T47D (cell line): ENCODE data around the gene STARD7.

Experiments
- DNase-seq, 2 experiments: peaks; one replicate each; pipeline versions ENCODE4 v3.0.0 to v3.0.0-alpha.2; 2011 to 2012; ENCODE audit warnings: low read depth in 1 of 2, low spot score in 1 of 2
- JUND ChIP-seq: IDR thresholded peaks from 2 replicates; pipeline ENCODE4 v1.6.1; 2012; ENCODE audit warnings: low read depth
- in situ Hi-C: cut with HindIII; loops from 2 replicates; pipeline ENCODE4 v1.10.0; 2016; ENCODE audit warnings: low sequenced_read_pairs, low pct_unique_long_range_greater_than_20kb

Gene STARD7

DNA sequence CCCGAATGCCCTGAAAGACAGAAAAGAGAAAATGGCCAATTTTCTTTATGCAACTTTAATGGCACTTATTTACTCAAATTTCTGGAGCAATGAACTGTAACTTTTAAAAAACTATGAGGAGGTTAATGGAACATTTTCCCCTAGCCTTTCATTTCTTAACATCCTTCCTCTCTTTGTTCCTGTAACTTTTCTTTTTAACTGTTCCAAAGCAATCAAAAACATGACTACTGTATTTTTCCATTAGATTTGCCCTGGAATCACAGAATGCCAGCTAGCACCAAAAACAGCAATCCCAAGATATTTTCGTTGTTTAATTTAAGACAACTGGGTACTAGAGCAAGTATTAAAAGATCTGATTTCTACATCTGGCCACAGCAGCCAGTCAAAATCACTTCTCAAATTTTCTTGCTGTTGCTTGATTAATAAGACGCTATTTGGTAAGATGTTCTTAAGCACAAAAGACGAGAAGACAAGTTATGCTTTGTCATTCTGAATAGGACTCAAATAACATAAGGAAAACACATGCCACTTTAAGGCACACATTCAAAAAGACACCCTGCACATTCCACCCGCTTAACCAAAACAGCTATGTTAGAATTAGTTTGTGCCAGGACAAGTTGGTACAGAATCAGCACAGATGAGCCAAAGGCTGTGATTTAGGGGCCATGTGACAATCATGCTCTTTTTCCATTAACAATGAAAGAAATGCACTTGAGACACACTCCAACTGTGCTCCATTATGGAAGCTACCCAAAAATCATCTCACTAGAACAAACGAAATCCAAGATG is 3.6 kb downstream of the STARD7 start:
- in situ Hi-C loops: no loop called here
- TF ChIP-seq JUND: no peak
- DNase-seq: no peak

DNA sequence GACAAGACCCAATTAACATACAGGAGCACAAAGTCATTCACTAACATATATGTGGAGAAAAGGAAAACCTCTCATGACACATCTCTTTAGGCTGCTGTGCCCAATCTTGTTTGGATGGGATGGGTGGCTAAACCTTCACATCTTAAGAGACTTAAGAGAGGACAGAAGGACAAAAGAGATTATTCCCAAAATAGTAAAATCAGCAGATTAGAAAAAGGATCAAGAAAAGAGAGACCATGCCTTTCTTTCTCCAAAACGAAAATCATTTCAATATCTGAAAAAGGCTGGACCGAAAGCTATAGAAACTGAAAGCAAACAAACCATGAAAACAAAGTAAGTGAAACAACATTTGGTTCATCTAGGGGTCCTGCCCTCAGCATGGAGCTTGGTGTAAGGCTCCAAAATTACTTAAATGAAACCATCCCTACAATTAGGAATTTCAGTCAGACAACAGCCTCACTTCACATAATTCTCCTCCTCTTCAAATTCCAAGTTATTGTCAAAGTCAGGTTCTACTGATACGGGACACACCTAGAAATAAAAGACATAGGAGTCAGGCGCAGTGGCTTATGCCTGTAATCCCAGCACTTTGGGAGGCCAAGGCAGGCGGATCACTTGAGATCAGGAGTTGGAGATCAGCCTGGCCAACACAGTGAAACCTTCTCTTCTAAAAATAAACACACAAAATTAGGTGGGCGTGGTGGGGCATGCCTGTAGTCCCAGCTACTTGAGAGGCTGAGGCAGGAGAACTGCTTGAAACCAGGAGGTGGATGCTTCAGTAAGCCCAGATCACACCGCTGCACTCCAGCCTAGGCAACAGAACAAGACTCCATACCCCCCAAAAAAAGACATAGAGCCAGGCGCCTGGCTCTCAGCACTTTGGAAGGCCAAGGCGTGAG is 5.2 kb downstream of the STARD7 start:
- no peak for DNase-seq
- in situ Hi-C loops: no loop called here
- no peak for TF ChIP-seq JUND

DNA sequence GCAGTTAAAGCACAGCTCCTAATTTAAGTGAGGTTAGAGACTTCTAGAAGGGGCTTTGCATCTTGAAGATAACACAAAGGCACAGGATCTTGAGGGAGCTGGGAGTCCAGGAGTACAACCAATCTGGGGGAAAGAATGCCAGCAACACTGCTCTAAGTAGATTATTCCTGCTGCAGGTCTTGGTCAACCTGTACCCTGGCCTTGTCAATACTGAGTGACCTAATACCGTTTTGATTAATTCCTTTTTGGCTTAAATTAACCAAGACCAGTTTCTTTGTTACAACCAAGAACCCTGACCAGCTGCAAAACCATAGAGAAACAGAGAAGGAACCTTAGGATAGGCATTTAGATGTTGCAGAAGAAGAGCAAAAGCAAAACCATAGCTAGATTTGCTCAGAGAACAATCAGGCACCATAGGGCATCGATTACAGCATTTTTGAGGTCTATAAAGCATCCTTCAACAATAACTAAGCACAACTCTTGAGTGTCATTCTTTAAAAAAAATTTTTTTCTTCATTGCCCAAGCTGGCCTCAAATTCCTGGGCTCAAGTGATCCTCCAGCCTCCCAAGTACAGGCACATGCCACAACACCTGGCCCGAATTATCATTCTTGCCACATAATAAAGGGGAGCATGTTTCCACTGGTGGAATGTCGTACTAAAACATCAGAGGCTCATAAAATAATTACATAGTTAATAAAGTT is 6.3 kb downstream of the STARD7 start:
- no peak for TF ChIP-seq JUND
- DNase-seq: no peak
- in situ Hi-C loops: no loop called here

DNA sequence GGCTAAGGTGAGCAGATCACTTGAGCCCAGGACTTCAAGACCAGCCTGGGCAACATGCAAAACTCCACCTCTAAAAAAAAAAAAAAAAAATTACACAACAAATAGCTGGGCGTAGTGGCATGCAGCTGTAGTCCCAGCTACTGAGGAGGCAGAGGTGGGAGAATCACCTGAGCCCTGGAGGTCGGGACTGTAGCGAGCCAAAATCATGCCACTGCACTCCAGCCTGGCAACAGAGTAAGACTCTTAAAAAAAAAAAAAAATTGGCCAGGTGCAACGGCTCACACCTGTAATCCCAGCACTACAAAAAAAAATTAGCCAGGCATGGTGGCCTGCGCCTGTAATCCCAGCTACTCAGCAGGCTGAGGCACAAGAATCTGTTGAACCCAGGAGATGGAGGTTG is 7.3 kb downstream of the STARD7 start:
- DNase-seq: no peak
- no peak for TF ChIP-seq JUND
- in situ Hi-C loops: no loop called here

DNA sequence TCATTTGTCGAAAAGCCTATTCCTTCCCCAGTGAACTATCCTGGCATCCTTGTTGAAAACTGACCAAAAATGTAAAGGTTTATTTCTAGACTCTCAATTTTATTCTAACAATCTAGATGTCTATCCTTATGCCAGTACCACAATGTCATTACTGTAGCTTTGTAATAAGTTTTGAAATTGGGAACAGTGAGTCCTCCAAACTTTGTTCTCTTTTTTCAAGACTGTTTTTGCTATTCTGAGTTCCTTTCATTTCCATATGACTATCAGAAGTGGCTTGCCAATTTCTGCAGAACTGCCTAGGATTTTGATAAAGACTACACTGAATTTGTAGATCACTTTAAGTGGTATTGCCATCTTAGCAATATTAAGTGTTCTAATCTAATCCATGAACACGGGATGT is 9.7 kb downstream of the STARD7 start:
- in situ Hi-C loops: no loop called here
- DNase-seq: no peak
- TF ChIP-seq JUND: no peak

DNA sequence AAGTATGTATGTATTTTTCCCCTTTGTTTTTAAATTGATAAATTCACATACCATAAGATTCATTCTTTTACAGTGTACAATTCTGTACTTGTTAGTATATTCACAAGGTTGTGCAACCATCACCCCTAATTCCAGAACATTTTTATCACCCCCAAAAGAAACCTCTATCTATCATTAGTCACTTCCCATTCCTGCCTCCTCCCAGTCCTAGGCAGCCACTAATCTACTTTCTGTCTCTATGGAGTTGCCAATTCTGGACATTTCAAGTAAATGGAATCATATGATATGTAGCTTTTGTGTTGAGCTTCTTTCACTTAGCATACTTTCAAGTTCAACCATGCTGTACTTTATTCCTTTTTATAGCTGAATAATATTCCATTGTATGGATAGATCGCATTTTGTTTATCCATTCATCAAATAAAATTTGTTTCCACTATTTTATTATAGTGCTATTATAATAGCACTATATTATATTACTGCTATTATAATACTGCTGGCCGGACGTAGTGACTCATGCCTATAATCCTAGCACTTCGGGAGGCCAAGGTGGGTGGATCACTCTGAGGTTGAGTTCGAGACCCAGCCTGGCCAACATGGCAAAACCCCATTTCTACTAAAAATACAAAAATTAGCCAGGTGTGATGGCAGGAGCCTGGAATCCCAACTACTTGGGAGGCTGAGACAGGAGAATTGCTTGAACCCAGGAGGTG is 10.9 kb downstream of the STARD7 start:
- DNase-seq: no peak
- no peak for TF ChIP-seq JUND
- in situ Hi-C loops: no loop called here

DNA sequence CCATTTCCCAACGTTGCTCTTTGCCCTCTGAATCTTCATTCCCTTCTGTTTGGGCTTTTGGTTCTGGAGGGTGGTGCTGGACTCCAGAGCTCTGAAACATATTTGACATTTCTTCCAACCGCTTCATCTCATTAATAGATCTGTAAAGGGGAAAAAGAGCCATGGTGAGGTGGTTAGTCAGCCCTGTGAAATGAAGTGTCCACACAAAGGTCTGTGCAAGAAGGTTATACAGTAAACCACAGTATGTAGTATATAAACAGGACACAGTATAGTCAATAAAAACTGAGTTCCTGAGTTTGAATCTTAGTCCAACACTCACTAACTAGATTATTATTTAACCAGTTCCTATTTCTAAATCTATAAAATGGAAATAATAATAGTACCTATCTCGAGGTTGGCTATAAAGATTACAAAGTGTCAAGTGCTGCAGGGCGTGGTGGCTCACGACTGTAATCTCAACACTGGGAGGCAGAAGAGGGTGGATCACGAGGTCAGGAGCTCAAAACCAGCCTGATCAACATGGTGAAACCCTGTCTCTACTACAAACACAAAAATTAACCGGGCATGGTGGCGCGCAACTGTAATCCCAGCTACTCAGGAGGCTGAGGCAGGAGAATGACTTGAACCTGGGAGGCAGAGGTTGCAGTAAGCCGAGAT is 13.1 kb downstream of the STARD7 start:
- no peak for DNase-seq
- in situ Hi-C loops: no loop called here
- TF ChIP-seq JUND: no peak

DNA sequence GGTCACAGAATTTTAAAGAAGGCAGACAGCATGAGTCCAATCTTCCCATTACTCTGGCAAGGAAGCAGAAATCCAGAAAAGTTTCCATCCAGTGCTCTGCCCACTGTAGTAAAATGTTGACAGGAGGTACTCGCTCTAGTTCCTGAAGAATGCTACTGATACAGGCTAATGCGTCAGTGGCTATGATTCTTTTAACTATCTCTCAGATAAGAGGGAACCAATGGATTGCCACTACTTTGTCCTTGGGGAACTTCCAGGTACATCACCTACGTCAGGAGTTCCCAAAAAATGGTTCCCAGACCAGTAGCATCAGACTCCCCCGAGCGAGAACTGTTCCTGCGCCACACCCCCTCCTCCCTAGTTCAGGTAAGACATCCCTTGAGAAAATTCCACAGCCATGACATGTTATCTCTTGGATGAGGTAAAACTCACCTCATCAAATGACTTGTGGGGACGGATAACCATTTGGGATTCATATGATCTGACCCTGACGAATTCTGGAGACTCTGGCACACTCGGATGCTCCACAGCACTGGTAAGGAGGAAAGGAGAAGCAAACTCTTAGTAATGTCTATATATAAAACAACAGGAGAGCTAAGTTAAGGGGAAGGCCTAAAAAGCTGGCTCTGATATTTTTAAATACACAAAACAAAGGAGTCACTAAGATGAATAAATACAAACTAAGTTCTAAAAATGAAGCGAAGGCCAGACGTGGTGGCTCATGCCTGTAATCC is 16.5 kb downstream of the STARD7 start:
- no peak for TF ChIP-seq JUND
- DNase-seq: no peak
- in situ Hi-C loops: no loop called here

DNA sequence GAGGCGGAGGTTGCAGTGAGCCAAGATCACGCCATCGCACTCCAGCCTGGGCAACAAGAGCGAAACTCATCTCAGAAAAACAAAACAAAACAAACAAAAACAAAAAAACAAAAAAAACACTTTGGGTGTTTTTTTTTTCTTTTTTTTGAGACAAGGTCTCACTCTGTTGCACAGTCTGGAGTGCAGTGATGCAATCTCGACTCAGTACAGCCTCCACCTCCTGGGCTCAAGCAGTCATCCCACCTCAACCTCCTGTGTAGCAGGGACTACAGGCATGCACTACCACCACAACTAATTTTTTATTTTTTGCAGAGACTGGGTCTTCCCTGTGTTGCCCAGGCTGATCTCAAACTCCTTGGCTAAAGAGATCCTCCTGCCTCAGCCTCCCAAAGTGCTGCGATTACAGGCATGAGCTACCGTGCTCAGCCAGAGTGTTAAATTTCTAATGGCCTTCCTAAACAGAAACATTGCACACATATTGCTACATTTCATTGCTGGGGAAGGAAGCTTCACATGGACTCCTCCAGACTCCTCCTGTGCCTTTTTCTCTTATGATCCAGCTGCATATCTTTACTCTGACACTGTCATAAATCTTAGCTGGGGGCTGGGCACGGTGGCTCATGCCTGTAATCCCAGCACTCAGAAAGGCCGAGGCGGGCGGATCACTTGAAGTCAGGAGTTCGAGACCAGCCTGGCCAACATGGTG is 19.7 kb downstream of the STARD7 start:
- TF ChIP-seq JUND: no peak

DNA sequence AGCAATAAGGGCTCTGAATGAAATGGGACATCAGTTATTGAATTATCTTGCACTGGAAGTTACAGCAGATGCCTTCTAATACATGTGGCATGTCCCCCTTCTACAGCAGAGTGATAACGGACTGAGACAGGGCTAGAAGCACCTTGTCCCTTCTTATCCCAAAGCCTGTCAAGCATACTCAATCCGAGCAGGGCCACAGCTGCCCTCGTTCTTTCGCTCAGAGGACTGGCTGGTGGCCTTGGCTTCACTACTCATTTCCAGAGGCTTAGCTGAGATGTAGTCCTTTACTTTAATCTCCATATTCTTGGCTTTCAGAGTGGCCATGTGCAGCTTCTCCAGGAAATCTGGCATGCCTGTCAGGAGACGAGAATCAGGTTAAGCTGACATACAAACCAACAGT is 22.1 kb downstream of the STARD7 start:
- in situ Hi-C loops: no loop called here
- TF ChIP-seq JUND: no peak
- no peak for DNase-seq

More for the DNA sequence above, 19.7 kb downstream of the STARD7 start:
- in situ Hi-C loops: no loop called here
- DNase-seq: no peak

DNA sequence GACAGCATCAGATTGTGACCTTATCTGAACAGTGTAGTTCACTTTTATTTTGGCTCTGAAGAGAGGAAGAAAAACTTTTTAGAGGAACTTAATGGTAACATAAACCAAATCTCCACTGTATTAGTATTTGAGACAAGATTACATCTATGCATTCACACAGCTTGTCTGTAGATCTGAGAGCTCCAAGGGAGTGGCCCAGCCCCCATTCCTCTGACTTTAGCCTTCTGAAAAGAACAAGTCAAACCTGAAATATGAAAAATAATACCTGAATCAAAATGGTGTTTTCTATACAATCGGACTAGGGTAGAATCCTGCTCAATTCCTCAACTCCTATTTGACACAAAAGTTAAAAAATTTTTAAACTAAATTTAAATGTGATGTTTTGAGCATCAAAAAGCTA is 23.1 kb downstream of the STARD7 start:
- in situ Hi-C loops: no loop called here
- TF ChIP-seq JUND: no peak
- DNase-seq: no peak
